Ovary (tissue), 3 donors: ENCODE measurements around the gene IL33.

Experiments used
- CTCF ChIP-seq, 3 donors: fragments of 450-650 bp in 2 of 3; fragments of 200-600 bp in 1 of 3; IDR thresholded peaks; one replicate each; pipeline versions ENCODE4 v1.5.1 to v1.8.0; 2016 to 2022; ENCODE audit warnings: antibody characterized with exemption in 3 of 3, mild to moderate bottlenecking in 1 of 3
- EP300 ChIP-seq: sonication (generic); formaldehyde crosslinking; IDR thresholded peaks from one replicate; pipeline ENCODE4 v1.6.1; 2017; ENCODE audit warnings: antibody characterized with exemption
- POLR2A ChIP-seq: fragments of 450-650 bp; IDR thresholded peaks from one replicate; pipeline ENCODE4 v1.6.1; 2017; ENCODE audit warnings: antibody characterized with exemption, mild to moderate bottlenecking, moderate library complexity
- donor health status: DM: no; HTN: no; CAD: no.

GRCh38 chr9:6239048-6239461 is 23.4 kb downstream of the IL33 start:
- no peak for TF ChIP-seq CTCF (IDR thresholded peaks at IDR 0.05)
- no peak for TF ChIP-seq POLR2A
- no peak for TF ChIP-seq EP300
